GM06990 (cell line): ENCODE measurements around the gene DPPA3.
A peak's percentile ranks its signal among the peaks of the same experiment; 100 is the strongest.
"Not testable (repeated sequence)": the region's sequence is repeated elsewhere in the genome, so short reads cannot be mapped to it uniquely, and the experiment has no call there.

Experiments used
- DNase-seq: peaks from one replicate; pipeline ENCODE4 v3.0.0-alpha.2; 2011; ENCODE audit not compliant: insufficient read length; ENCODE audit errors: extremely low read depth
- H3K27me3 ChIP-seq: replicated peaks from 2 replicates; pipeline ENCODE4 v1.6.0; 2011; ENCODE audit warnings: low read length; ENCODE audit not compliant: control insufficient read depth, insufficient read depth
- H3K36me3 ChIP-seq: 2 replicates; pipeline ENCODE4 v1.5.1; 2011; ENCODE audit warnings: low read length; ENCODE audit not compliant: control insufficient read depth, insufficient read depth
- H3K4me3 ChIP-seq: replicated peaks from 2 replicates; pipeline ENCODE4 v1.5.1; 2011; ENCODE audit warnings: low read depth, mild to moderate bottlenecking, control low read depth, low read length
- TF ChIP-seq, protein P1 (sequence below): IDR thresholded peaks from 2 replicates; pipeline ENCODE4 v1.5.1; 2011; ENCODE audit warnings: low read length, control low read depth, mild to moderate bottlenecking, inconsistent platforms; ENCODE audit not compliant: insufficient read depth, poor library complexity, severe bottlenecking

Gene DPPA3

DNA sequence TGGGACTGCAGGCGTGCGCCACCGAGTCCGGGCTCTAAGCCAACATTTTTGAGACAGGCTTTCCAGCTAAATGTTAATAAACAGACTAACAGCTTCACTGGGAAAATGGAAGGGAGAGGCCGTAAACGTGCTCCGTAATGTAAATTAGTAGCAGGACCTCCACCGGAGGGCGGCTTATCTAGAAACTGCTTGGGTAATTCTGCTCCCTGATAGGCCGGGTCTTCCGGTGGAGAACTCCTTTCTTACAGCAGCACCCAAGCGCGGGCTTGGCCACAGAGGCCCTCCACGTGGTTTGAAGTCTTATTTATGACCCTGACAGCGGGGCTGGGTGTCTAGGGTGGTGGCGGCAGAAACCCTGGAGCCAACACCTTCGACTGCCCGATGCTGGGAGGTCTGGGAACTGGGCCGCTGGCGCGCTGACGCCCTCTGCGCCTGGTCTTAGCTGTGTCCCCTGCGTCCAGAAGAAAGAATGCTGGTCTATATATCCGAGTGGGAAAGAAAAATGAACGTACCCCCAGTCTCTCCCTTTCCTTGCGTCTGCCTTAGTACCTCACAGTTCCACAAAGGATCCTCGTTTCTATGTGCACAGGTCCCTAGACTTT, 1.7 kb downstream of the DPPA3 start:
- H3K36me3 ChIP-seq = no peaks in the 10 kb centered on the region
- no peak for DNase-seq
- no peak overlapping the region for H3K4me3 ChIP-seq
- no peaks in the 10 kb centered on the region for H3K27me3 ChIP-seq
- TF ChIP-seq, protein P1, sequence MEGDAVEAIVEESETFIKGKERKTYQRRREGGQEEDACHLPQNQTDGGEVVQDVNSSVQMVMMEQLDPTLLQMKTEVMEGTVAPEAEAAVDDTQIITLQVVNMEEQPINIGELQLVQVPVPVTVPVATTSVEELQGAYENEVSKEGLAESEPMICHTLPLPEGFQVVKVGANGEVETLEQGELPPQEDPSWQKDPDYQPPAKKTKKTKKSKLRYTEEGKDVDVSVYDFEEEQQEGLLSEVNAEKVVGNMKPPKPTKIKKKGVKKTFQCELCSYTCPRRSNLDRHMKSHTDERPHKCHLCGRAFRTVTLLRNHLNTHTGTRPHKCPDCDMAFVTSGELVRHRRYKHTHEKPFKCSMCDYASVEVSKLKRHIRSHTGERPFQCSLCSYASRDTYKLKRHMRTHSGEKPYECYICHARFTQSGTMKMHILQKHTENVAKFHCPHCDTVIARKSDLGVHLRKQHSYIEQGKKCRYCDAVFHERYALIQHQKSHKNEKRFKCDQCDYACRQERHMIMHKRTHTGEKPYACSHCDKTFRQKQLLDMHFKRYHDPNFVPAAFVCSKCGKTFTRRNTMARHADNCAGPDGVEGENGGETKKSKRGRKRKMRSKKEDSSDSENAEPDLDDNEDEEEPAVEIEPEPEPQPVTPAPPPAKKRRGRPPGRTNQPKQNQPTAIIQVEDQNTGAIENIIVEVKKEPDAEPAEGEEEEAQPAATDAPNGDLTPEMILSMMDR = no peak

DNA sequence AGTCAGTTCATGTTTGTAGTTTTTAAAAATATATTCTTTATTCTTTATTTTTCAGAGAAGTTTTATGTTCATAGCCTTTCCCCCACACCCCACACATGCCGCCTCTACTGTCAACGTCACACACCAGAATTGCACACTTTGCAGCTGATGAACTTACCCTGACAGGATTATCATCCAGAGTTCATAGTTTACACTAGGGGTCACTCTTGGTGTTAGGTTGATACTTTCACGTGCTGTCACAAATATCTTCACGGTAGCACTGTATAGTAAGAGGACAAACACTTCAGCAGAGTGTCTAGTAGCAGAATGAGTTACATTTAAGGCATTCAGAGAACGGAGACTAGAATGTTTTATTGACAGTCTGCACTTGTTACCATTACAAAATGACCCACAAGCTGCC, 5.1 kb downstream of the DPPA3 start:
- H3K4me3 ChIP-seq = no peak overlapping the region
- no peaks in the 10 kb centered on the region for H3K36me3 ChIP-seq
- TF ChIP-seq, protein P1 = peak; percentile 41
- no peaks in the 10 kb centered on the region for H3K27me3 ChIP-seq
- no peak for DNase-seq

DNA sequence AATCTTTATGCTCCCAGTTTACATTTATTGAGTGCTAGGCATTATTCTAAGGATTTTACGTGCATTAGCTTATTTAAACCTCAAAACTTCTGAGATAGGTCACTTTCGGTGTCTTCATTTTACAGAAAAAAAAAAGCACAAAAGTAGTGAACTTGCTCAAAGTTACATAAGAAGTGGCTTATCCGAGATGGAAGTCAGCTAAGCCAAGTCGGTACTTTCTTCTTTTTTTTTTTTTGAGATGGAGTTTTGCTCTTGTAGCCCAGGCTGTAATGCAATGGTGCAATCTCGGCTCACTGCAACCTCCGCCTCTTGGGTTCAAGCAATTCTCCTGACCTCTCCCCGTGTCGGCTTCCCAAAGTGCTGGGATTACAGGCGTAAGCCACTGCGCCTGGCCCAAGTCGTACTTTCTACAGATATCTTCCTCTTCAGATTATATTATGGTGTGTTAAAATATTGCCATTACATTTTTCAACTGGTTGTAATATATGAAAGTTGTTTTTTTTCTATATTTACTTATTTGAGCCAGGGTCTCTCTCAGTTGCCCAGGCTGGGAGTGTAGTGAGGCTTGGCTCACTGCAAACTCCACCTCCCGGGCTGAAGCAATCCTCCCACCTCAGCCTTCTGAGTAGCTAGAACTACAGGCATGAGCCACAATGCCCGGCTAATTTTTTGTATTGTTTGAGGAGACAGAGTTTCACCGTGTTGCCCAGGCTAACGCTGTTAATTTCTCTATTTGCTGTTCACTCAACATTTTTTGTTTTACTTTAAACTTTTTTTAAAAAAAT, 8.9 kb downstream of the DPPA3 start:
- TF ChIP-seq, protein P1 = no peak
- Histone ChIP-seq H3K27me3 (no peaks in the 10 kb centered on the region), H3K4me3 (no peak overlapping the region), H3K36me3 (no peaks in the 10 kb centered on the region)
- DNase-seq = no peak

DNA sequence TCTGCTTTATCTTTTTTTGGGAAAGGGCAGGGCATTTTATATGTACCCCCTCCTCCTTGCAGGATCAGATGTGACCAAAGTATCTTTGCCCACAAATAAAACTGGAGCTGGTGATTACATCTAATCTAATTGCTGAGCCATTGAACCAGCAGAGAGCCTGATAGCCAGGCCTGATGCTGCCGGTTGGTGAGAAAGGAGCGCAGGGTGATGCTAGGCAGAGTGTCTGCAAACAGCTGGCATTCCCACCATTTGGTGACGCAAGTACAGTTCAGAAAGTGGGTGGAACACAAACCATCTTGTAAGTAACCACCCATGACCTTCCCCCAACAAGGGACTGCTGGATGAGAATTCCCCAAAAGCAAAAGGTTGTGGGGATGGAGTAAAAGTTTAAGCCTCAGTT, 12.7 kb downstream of the DPPA3 start:
- Histone ChIP-seq H3K27me3 (no peaks in the 10 kb centered on the region), H3K4me3 (no peak overlapping the region), H3K36me3 (no peaks in the 10 kb centered on the region)
- DNase-seq = no peak
- TF ChIP-seq, protein P1 = no peak

DNA sequence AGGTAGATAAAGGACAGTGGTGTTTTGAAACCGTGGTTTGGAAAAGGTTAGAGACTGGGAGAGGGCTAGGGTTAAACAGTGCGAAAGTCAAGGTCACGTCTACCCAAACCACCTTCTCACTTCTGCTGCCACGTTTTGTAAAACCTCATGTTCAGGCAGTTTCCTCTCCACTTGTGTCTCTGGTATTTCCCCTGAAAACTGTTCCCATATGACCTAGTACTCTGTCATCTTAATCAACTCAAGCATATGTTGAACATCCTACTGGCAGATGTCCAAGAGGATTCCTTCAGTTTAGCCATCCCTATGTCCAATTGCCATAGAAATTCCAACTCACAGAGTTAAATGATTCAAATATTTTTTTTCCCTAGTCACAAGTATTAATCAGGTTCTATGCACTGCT, 18.5 kb downstream of the DPPA3 start:
- Histone ChIP-seq H3K4me3 (no peak overlapping the region), H3K27me3 (no peaks in the 10 kb centered on the region), H3K36me3 (no peaks in the 10 kb centered on the region)
- TF ChIP-seq, protein P1 = no peak
- no peak for DNase-seq

DNA sequence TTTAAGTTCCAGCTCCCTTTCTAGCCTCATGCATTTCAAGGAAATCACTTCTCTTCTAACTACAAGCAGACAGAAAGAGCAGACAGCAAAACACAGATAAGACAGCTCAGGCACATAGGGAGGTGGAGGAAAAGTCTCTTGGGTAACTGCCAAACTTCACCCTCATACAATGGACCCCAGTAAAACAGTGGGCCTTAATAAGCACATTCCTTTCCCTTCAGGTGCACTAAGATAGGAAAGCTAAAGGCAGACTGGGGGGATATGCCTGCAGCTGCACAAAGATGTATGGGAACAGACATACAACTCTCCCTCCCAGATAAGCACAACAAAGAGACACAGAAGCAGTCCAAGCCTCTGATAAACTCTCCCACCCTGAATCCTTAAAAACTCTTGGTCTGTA, 19.8 kb downstream of the DPPA3 start:
- H3K4me3 ChIP-seq, DNase-seq, H3K27me3 ChIP-seq: not testable (repeated sequence)

More for the DNA sequence above, 19.8 kb downstream of the DPPA3 start:
- not testable (repeated sequence) for H3K36me3 ChIP-seq
